IPS-NIHi7 (cell line): ENCODE data around the gene CD99L2.
"Not testable (repeated sequence)": the region's sequence is repeated elsewhere in the genome, so short reads cannot be mapped to it uniquely, and the experiment has no call there.

Experiments
- DNase-seq: peaks from one replicate; pipeline ENCODE4 v3.0.0; 2012; ENCODE audit warnings: mixed read lengths; ENCODE audit errors: extremely low spot score

The CD99L2 gene

DNA sequence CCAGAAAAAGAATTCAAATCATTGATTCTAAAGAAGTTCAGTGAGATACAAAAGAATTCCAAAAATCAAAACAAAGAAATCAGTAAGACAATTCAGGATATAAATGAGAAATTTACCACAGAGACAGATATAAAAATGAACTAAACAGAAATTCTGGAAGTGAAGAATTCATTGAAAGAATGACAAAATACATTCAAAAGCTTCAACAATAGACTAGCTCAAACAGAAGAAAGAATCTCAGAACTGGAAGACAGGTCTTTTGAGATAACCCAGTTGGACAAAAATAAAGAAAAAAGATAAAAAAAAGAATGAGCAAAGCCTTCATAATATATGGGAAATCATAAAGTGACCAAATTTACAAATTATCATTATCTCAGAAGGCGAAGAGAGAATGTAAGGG, 41.7 kb downstream of the CD99L2 start:
- no peak for DNase-seq

DNA sequence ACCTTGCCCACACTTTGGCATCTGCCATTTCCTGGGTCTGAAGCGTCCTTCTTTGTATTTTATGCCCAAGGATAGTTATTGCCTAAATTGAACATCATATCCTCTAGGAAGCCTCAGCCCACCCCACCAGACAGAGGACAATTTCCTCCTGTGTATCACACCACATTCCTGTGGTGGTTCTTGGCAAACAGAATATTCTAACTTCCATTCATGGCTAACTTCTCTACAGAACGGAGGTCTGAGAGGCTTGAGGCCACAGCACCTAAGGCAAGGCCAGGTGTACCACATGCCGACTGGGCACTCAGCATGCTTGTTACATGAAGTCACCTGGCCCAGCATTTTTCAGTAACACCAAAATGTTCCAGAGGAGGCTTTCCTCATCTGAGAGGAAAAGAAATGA, 42.4 kb downstream of the CD99L2 start:
- no peak for DNase-seq

DNA sequence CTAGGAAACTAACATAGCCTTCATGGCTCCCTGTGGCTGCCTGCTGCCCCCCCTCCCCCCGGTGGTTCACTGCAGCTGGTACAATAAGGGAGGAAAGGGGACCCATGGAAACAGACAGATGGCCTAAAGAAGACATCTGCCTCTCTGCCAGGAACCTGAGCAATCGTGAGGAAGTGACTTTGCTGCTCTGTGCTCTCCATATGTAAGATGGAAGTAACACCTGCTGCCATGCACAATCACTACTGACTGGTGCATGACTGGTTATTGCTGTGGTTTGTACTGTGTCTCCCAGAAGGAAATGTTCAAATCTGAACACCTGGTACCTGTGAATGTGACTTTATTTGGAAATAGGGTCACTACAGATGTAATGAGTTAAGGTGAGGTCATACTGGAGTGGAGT, 43.6 kb downstream of the CD99L2 start:
- no peak for DNase-seq

DNA sequence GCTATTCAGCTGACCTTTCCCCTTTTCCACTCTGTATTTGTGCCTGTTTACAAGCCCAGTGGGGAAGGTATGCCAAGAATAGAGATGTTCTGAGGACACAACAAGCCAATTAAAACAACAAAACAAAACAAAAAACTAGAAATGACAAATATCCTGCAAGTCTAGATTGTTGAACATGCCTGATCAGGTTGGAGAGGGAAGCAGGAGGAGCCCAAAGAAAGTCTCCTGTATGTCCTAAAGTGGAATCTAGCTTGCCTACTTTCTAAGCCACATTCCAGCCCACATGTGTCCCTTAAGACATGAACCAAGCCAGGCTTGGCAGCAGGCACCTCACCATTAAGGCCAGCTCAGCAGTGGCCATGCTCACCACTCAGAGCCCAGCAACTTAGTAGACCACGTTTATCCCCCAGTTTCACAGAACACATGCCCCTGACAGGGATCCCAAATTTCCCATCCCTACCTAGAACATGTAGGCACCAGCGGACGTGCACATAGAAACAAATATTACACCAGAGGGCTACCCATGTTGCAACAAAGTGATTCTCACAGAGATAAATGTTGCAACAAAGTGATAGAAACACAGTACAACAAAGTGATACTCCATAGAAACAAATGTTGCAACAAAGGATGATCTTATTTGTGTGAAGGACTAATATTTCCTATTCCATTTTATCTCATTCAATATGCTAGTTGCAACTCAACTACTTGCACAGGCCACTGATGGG, 48.3 kb downstream of the CD99L2 start:
- no peak for DNase-seq

DNA sequence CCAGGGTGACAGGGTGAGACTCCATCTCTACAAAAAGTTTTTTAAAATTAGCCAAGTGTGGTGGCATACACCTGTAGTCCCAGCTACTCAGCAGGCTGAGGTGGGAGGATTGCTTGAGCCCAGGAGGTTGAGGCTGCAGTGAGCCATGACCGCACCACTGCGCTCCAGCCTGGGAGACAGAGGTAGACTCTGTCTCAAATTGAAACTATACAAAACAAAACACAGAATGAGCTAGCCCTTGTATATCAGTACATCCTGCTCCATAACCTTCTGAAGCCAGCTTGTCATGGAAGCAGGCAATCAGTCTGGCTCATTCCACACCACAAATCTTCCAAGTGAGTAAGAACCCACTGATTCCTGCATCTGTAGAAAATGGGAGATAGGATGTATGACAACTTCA, 49.0 kb downstream of the CD99L2 start:
- no peak for DNase-seq

DNA sequence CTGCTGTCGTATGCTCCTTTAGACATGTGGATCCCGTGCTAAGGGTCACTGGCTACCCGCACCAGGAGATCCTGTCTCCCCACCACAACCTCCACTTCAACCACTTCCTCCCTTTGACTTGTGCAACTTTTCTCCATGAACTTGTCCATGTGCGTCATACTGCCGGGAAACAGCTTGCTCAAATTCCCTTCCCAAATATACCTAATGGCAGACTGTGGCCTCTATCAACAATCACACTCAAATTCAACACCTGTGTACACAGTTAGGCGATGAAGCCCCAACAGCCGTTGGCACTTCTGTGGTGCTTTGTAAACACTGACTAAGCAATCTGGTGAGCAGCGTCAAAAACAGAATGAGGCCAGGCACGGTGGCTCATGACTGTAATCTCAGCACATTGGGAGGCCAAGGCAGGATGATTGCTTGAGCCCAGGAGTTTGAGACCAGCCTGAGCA, 49.5 kb downstream of the CD99L2 start:
- DNase-seq: no peak

DNA sequence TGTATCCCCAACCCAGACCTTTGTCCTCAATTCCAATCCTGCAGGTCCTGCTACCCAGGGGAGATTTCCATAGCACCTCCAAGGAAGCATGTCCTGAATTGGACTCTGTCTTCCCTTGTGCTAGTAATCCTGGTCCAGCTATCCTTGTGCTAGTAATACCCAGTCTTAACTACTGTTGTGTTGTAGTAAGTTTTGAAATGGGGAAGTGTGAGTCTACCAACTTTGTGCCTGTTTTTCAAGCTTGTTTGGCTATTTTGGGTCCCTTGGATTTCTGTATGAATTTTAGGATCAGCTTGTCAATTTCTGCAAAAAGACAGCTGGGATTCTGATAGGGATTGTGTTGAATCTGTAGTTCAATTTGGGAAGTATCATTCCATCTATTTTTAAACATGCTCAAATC, 51.4 kb downstream of the CD99L2 start:
- no peak for DNase-seq

DNA sequence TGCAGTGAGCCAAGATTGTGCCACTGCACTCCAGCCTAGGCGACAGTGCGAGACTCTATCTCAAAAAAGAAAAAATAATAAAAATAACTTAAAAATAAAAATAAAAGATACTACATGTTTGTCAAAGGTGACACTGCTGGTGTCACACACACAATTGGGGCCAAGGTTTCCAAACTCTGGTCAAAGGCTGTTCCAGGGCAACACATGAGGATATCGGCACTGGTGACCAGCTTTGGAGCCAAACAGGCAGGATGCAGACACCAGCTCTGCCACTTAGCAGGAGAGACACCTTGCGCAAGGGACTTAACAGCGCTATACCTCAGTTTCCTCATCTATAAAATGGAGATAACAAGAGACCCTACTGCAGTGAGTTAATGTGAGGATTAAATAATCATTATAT, 52.3 kb downstream of the CD99L2 start:
- no peak for DNase-seq

DNA sequence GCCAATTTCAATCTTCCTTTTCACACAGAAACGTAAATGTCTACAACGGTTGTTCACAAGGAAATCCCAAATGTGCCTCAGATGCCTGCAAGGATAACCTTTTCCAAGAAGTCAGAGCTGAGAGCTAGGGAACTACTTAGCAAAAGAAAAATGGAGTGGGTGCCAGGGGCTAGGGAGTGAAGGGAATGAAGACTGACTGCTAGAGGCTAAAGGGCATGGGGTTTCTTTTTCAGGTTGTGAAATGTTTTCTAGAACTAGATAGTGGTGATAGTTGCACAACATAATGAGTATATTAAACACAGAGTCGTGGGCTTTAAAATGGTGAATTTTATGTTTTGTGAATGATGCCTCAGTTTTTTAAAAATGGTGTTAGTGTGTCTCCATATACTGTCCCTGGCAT, 53.4 kb downstream of the CD99L2 start:
- no peak for DNase-seq

DNA sequence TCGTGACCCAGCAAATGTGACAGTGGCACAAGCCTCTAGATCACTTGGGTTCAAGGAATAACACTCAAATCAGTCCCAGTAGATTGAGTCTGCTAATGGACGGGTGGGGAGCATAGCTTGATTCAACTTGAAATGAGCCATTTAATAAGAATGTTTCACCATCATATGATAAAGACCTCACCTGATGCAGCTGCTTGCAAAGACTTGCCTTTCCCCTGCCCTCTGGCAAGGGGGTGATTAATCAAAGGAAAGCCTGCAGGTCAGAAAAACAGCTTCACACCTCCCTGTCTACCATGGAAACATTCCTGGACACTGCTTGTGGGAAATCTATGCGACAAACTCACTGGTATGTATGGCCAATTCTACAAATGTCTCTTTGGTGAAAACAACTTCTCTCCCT, 54.5 kb downstream of the CD99L2 start:
- no peak for DNase-seq

DNA sequence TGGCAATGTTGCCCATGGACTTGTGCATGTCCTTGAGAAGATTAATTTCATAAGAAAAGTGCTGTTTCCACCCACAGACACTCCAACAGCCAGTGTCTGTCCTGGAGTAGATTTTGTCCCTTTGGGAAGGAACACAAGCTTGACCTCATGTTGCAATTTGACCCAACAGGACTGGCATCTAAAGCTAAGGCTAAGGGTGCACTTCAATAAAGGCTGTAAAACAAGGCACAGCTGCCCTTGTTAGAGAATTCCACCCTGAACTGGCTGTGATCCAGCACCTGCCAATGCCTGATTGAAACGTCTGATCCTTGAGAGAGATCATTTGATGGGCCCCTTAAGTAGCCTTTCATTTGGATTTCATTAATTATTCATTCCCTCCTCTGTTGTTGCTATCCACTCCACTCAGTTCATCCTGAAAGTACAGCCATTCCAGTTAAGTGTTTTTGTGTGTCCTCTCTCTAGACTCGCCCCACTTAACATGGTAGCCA, 56.2 kb downstream of the CD99L2 start:
- DNase-seq: no peak

DNA sequence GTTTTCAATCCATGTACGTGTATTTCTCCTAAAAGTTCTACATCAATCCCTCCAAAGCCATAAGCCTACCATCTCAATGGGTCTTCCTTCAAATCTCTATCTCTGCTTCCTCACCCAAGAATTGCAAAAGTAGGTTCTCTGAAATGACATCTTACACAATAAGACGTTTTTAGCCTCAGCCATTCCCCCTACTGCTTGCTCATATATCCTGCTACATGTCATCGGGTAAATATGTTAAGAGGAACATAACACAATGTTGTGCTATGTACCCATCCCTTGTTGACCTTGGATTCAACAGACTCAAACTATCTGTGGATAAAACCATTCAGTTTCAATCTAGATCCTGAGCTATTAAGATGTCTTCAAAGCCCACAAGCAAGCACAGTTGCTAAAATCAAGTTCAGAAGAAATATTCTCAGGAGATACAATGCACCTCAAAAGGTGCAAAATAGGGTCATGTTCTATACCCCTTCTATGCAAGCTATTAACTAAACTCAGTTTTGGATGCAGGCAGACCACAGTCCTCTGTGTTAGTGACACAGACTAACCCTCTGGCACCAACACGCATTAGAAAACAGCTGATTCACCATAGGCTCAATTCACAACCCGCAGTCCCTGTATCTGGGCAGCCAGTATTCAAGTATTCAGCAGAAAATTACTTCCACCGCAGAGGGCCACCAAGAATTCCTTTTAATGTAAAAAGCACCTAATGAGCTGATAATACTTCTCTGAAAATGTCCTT, 56.8 kb downstream of the CD99L2 start:
- no peak for DNase-seq

DNA sequence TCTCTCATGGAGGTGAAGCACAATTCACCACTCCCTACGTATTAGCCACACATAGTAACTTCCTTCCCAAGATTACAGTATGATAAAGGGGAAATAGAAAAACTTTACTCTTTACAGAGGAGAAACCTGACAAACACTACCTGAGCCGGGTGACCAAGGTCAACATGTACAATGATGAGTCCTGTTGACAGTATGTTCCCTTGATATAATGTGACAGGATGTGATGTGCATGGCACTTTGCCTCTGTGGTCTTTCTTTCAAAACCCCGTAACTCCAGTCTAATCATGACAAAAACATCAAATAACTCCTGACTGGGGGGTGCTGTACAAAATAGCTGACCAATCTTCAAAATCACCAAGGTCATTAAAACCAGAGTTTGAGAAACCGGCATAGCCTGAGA, 60.6 kb downstream of the CD99L2 start:
- no peak for DNase-seq

DNA sequence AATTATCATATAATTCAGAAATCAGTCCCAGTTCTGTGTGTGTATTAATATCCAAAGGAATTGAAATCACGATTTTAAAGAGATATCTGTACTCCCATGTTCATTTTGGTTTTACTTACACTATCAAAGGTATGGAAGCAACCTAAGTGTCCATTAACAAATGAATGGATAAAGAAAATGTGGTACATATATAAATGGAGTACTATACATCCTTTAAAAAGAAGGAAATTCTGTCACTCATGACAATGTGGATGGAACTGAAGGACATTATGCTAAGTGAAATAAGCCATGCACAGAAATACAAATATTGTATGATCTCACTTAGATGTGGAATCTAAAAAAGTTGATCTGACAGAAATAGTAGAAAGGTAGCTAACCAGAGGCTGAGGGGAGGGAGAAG, 63.8 kb downstream of the CD99L2 start:
- no peak for DNase-seq

DNA sequence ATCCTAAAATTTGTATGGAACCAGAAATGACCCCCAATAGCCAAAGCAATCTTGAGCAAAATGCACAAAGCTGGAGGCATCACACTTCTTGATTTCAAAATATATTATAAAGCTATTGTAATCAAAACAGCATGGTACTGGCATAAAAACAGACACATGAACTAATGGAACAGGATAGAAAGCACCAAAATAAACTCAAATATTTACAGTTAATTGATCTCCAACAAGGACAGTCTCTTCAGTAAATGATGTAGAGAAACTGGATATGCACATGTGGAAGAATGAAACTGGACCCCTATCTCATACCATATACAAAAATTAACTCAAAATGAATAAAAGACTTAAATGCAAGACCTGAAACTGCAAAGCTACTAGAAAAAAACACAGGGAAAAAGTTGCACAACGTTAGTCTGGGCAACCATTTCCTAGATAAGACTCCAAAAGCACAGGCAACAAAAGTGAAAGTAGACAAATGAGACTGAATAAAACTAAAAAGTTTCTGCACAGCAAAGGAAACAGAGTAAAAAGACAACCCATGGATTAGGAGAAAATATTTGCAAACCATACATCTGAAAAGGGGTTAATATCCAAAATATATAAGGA, 64.9 kb downstream of the CD99L2 start:
- DNase-seq: no peak

DNA sequence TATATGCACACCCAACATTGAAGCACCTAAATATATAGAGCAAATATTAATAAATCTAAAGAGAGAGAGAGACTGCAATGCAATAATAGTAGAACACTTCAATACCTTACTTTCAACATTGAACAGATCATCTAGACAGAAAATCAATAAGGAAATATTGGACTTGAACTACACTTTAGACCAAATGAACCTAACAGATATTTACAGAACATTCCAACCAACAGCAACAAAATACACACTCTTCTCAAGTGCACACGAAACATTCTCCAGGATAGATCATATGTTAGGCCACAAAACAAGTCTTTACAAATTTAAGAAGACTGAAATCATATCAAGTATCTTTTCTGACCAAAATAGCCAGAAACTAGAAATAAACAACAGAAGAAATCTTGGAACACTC, 66.6 kb downstream of the CD99L2 start:
- DNase-seq: no peak

DNA sequence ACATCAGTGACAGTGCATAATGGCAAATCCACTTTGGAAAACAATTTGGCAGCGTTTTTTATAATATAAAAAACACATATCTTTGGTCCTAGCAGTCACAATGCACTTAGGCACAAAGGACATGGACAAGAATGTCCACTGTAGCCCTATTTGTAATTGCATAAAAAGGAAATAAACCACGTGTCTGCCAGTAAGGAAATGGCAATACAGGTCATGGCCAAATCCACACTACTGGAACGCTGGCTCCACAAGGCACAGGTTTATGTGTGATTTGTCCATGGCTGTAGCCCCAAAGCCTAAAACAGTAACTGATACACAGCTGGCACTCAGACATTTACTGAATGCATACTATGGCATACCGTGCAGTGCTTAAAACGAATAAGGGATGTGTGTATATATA, 69.7 kb downstream of the CD99L2 start:
- no peak for DNase-seq

DNA sequence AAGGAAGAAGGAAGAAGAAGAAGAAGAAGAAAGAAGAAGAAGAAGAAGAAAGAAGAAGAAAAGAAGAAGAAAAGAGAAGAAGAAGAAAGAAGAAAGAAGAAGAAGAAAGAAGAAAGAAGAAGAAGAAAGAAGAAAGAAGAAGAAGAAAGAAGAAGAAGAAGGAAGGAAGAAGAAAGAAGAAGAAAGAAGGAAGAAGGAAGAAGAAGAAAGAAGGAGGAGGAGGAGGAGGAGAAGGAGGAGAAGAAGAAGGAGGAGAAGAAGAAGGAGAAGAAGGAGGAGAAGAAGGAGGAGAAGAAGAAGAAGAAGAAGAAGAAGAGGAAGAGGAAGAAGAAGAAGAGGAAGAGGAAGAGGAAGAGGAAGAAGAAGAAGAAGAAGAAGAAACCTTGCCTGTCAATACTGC, 74.1 kb downstream of the CD99L2 start:
- not testable (repeated sequence) for DNase-seq

DNA sequence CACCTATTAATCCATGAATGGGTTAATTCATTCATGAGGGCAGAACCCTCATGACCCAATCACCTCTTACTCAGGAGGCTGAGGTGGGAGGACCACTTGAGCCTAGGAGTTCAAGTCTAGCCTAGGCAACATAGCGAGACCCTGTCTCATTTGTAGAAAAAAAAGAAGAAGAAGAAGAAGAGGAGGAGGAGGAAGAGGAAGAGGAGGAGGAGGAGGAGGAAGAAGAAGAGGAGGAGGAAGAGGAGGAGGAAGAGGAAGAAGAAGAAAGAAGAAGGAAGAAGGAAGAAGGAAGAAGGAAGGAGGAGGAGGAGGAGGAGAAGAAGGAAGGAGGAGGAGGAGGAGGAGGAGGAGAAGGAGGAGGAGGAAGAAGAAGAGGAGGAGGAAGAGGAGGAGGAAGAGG, 74.6 kb downstream of the CD99L2 start:
- not testable (repeated sequence) for DNase-seq

DNA sequence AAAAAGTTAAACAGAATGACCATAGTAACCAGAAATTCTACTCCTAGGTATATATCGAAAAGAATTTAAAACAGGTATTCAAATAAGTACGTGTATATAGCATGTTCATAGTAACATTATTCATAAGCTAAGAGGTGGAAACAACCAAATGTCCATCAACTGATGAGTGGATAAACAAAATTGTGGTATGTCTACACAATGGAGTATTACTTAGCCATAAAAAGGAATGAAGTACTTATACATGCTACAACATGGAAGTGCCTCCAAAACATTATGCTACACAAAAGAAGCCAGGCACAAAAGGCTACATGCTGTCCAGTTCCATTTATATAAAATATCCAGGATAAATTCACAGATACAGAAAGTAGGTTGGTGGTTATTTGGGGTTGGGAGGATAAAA, 76.5 kb downstream of the CD99L2 start:
- DNase-seq: no peak

DNA sequence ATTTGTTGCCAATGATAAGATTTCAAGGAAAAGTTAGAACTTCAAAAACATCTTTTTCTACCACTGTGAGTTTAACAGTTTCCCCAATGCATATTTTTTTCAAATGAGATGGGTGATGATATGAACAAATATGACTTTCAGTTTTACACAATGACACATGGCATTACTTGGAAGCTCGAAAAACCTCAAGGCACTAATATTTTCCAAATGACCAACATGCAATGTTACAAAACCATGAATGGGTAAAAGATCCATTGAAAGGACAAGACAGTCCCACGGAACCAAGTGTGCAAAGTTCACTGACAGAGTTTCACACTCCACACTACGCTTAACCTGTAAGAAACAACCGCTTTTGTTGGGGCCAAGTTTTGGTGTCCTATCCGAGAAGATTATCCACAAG, 84.5 kb downstream of the CD99L2 start:
- DNase-seq: no peak

DNA sequence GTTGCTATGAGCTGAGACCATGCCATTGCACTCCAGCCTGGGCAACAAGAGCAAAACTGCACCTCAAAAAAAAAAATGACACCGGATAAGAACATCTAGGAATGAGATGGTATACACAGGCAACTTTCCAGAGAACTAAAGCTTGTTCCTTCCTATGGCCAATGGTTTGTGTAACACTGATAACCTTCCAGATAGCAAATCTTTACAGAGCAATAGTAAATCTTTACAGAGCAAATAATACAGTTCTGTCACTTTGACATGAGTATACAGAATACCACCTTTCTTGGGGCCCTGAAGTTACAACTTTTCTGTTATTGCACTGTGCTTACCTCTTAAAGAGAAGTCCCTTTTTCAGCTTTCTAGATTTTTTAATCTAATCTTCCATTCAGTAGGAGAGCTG, 91.6 kb downstream of the CD99L2 start:
- DNase-seq: no peak

DNA sequence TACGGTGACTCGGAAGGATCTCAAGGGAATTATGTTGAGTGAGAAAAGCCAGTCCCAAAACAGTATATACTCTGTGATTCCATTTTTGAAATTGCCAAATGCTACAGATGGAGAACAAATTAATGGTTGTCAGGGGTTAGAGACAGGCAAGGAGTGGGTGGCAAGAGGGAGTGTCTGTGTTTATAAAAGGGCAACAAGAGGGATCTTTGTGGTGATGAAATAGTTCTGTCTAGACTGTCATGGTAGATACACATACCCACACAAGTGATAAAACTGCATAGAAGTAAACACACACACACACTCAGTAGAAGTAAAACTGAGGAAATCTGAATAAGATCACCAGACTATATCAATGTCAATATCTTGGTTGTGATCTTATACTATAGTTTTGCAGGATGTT, 92.7 kb downstream of the CD99L2 start:
- no peak for DNase-seq
